OCI-LY7 (cell line): ENCODE data around the gene ERCC6L. TPM values are rescaled to one million over a fixed set of nuclear protein-coding genes. Genes with fewer than 3 reads are reported as not detected.

Source experiments
- Bru-seq: library from RNA; stranded (reverse); fragments of 400-500 nt; gene quantifications from one replicate; lab custom pipeline; 2021; lab: Mats Ljungman, UMichigan
- BruChase-seq, 2 experiments: library from RNA; stranded (reverse); fragments of 400-500 nt; gene quantifications; one replicate each; lab custom pipeline; 2021; lab: Mats Ljungman, UMichigan
- BruUV-seq: library from RNA; stranded (reverse); fragments of 400-500 nt; replicated peaks from 2 replicates; lab custom pipeline; 2021; lab: Mats Ljungman, UMichigan
- CTCF ChIA-PET: fragments of 300-600 bp; sonication (Branson Sonifier 250); formaldehyde crosslinking; loops from one replicate; lab custom pipeline; 2022; ENCODE audit warnings: antibody characterized with exemption; ENCODE audit not compliant: unreplicated experiment; lab: Charles Lee
- POLR2A ChIA-PET: fragments of 300-600 bp; sonication (Branson Sonifier 250); formaldehyde crosslinking; loops from one replicate; lab custom pipeline; 2022; ENCODE audit warnings: antibody characterized with exemption; lab: Charles Lee
- DNase-seq: peaks from one replicate; pipeline ENCODE4 v3.0.0-alpha.2; 2015; ENCODE audit warnings: low spot score
- H2AFZ ChIP-seq: fragments of 200-600 bp; sonication (generic), shearing (Covaris generic); 2 replicates; pipeline ENCODE4 v1.6.1; 2014; ENCODE audit warnings: mild to moderate bottlenecking, antibody characterized with exemption, low read length, moderate library complexity
- H3K27ac ChIP-seq: fragments of 200-600 bp; sonication (generic); 2 replicates; pipeline ENCODE4 v1.5.1; 2014; ENCODE audit warnings: mixed run types, low read depth, mild to moderate bottlenecking, moderate library complexity, low read length, inconsistent platforms; ENCODE audit not compliant: poor library complexity, severe bottlenecking
- H3K36me3 ChIP-seq: fragments of 200-600 bp; sonication (generic); 2 replicates; pipeline ENCODE4 v1.6.1; 2014; ENCODE audit warnings: mild to moderate bottlenecking, antibody characterized with exemption, low read length, moderate library complexity, mixed read lengths; ENCODE audit not compliant: insufficient read depth
- H3K4me1 ChIP-seq: fragments of 200-600 bp; sonication (generic); 2 replicates; pipeline ENCODE4 v1.5.1; 2014; ENCODE audit warnings: mild to moderate bottlenecking, low read length; ENCODE audit not compliant: insufficient read depth, poor library complexity, severe bottlenecking
- H3K4me2 ChIP-seq: fragments of 200-600 bp; sonication (generic); 2 replicates; pipeline ENCODE4 v1.6.1; 2014; ENCODE audit warnings: mild to moderate bottlenecking, low read length
- H3K4me3 ChIP-seq: fragments of 200-600 bp; sonication (generic); 2 replicates; pipeline ENCODE4 v1.5.1; 2014; ENCODE audit warnings: mild to moderate bottlenecking, low read depth, low read length; ENCODE audit not compliant: poor library complexity, severe bottlenecking
- H3K79me2 ChIP-seq: fragments of 200-600 bp; sonication (generic); 2 replicates; pipeline ENCODE4 v1.6.1; 2016; ENCODE audit warnings: low read depth, mild to moderate bottlenecking, low read length, moderate library complexity, mixed read lengths; ENCODE audit not compliant: insufficient read depth
- H3K9me2 ChIP-seq: fragments of 200-600 bp; sonication (generic); 2 replicates; pipeline ENCODE4 v1.6.1; 2016; ENCODE audit warnings: mild to moderate bottlenecking, low read length, mixed read lengths; ENCODE audit not compliant: insufficient read depth
- H3K9me3 ChIP-seq: fragments of 200-600 bp; sonication (generic); 2 replicates; pipeline ENCODE4 v1.6.1; 2014; ENCODE audit warnings: mild to moderate bottlenecking, mixed run types, low read length, mixed read lengths
- H4K20me1 ChIP-seq: fragments of 200-600 bp; sonication (generic); 2 replicates; pipeline ENCODE4 v1.6.1; 2014; ENCODE audit warnings: mild to moderate bottlenecking, antibody characterized with exemption, low read length, moderate library complexity, mixed read lengths; ENCODE audit not compliant: insufficient read depth
- EZH2phosphoT487 ChIP-seq: fragments of 200-600 bp; sonication (generic); IDR thresholded peaks from 2 replicates; pipeline ENCODE4 v1.6.1; 2018; ENCODE audit warnings: low read depth, borderline replicate concordance, mild to moderate bottlenecking, mixed run types, antibody characterized with exemption, low read length, moderate library complexity, mixed read lengths
- intact Hi-C: fragments of 100-400 bp; cut with micrococcal nuclease; formaldehyde crosslinking; loops from one replicate; pipeline ENCODE4 v1.10.0; 2022; ENCODE audit not compliant: unreplicated experiment
- long read RNA-seq: library from polyadenylated mRNA; stranded (forward); transcript quantifications from one replicate; pipeline ENCODE4 v2.0.0, GENCODE V29; 2022
- total RNA-seq, 2 experiments: library from RNA; depleted of rRNA in 1 of 2; stranded (reverse); fragments of >200 nt in 1 of 2; shearing (Covaris generic) in 1 of 2; gene quantifications; 2 replicates each; pipeline ENCODE4 v1.2.3, GENCODE V29; 2014 to 2022
- TF ChIP-seq, protein P1 (sequence below): fragments of 200-600 bp; sonication (generic); conservative IDR thresholded peaks from 2 replicates; pipeline ENCODE4 v1.5.1; 2014; ENCODE audit warnings: mild to moderate bottlenecking, antibody characterized with exemption, low read length, moderate library complexity, mixed read lengths

The ERCC6L gene, protein sequence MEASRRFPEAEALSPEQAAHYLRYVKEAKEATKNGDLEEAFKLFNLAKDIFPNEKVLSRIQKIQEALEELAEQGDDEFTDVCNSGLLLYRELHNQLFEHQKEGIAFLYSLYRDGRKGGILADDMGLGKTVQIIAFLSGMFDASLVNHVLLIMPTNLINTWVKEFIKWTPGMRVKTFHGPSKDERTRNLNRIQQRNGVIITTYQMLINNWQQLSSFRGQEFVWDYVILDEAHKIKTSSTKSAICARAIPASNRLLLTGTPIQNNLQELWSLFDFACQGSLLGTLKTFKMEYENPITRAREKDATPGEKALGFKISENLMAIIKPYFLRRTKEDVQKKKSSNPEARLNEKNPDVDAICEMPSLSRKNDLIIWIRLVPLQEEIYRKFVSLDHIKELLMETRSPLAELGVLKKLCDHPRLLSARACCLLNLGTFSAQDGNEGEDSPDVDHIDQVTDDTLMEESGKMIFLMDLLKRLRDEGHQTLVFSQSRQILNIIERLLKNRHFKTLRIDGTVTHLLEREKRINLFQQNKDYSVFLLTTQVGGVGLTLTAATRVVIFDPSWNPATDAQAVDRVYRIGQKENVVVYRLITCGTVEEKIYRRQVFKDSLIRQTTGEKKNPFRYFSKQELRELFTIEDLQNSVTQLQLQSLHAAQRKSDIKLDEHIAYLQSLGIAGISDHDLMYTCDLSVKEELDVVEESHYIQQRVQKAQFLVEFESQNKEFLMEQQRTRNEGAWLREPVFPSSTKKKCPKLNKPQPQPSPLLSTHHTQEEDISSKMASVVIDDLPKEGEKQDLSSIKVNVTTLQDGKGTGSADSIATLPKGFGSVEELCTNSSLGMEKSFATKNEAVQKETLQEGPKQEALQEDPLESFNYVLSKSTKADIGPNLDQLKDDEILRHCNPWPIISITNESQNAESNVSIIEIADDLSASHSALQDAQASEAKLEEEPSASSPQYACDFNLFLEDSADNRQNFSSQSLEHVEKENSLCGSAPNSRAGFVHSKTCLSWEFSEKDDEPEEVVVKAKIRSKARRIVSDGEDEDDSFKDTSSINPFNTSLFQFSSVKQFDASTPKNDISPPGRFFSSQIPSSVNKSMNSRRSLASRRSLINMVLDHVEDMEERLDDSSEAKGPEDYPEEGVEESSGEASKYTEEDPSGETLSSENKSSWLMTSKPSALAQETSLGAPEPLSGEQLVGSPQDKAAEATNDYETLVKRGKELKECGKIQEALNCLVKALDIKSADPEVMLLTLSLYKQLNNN
- total RNA-seq (2014; rRNA removed; shearing (Covaris generic)) (12.6 and 13.5 TPM in 2 replicates), total RNA-seq (2022) (14.1 and 14.7 TPM in 2 replicates), Bru-seq, nascent RNA (percentile 64 among the genes with signal in this experiment), BruChase-seq, experiment 1, labeled RNA remaining after a 6-hour chase (percentile 76 among the genes with signal in this experiment), BruChase-seq, experiment 2, labeled RNA remaining after a 2-hour chase (percentile 82 among the genes with signal in this experiment)
- long read RNA-seq, full-length matches to known transcripts = 47 of 52 reads
- long read RNA-seq, partial matches to known transcripts = 0 of 52 reads
- long read RNA-seq, other reads (novel, unspliced or antisense) = 5 of 52 reads

DNA sequence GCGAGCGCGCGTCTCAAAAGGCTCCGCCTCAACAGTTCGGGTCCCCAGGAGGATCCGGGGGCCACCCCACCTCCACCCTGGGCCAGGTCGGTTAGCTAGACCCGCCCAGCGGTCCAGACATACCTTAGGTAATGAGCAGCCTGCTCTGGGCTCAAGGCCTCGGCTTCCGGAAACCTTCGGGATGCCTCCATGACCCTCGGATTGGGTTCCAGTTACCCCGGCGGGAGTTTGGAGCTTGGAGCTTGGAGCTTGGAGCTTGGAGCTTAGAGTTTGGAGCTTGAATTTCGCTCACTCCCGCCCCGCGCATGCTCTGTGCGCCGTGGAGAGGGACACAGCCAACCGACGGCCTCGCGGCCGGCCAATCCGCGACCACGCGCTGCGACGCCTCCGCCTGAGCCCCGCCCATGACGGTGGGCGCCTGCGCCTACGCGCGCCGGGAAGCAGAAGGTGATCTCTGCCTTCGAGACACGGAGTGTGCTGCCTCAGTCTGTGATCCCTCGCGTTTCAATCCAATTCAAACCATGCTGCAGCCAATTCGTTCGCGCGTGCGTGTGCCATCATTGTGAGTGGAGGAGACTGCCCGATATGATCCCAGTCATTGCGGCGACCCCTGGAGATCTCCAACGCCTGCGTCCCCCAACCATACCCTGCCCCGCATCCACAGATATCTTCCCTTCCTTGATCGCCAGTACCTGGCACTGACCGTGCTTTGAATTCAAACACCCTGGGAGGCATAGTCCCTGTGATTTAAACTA, at the start of gene ERCC6L:
Gene ERCC6L (minus strand): TSS at position 307 of the 755 bp plus-strand sequence. CDS start 116 bp downstream, at position 191.
- Histone ChIP-seq H3K36me3 (peaks cover 20% of the 10 kb centered on the region), H3K4me3 (peak within 1 kb of the TSS; percentile 92), H3K4me2 (peak within 1 kb of the TSS; percentile 84), H3K27ac (peak within 1 kb of the TSS; percentile 65), H2AFZ (peak within 1 kb of the TSS; percentile 64), H3K9me2 (no peaks in the 10 kb centered on the region), H3K9me3 (no peaks in the 10 kb centered on the region), H3K4me1 (peaks cover 3% of the 10 kb centered on the region), H3K79me2 (peaks cover 21% of the 10 kb centered on the region), H4K20me1 (no peaks in the 10 kb centered on the region)
- no TSS peak for BruUV-seq
- intact Hi-C loops = loop anchor here (2.0 kb wide), 1 partner anchor 58 kb away; the partner anchor contains the start of gene PIN4
- CTCF ChIA-PET = interaction anchor here (0.9 kb wide), 1 partner anchor 39 kb away, joined by 3 read pairs; no protein-coding TSS in a partner anchor
- DNase-seq = peak; percentile 86
- TF ChIP-seq, protein P1, sequence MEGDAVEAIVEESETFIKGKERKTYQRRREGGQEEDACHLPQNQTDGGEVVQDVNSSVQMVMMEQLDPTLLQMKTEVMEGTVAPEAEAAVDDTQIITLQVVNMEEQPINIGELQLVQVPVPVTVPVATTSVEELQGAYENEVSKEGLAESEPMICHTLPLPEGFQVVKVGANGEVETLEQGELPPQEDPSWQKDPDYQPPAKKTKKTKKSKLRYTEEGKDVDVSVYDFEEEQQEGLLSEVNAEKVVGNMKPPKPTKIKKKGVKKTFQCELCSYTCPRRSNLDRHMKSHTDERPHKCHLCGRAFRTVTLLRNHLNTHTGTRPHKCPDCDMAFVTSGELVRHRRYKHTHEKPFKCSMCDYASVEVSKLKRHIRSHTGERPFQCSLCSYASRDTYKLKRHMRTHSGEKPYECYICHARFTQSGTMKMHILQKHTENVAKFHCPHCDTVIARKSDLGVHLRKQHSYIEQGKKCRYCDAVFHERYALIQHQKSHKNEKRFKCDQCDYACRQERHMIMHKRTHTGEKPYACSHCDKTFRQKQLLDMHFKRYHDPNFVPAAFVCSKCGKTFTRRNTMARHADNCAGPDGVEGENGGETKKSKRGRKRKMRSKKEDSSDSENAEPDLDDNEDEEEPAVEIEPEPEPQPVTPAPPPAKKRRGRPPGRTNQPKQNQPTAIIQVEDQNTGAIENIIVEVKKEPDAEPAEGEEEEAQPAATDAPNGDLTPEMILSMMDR = no peak
- no peak for TF ChIP-seq EZH2phosphoT487
- POLR2A ChIA-PET = interaction anchor here (1.0 to 1.2 kb wide), 5 partner anchors 16 to 58 kb away, joined by 3 to 5 read pairs (median 3); partner anchors contain the start of genes PIN4 and RPS4X

DNA sequence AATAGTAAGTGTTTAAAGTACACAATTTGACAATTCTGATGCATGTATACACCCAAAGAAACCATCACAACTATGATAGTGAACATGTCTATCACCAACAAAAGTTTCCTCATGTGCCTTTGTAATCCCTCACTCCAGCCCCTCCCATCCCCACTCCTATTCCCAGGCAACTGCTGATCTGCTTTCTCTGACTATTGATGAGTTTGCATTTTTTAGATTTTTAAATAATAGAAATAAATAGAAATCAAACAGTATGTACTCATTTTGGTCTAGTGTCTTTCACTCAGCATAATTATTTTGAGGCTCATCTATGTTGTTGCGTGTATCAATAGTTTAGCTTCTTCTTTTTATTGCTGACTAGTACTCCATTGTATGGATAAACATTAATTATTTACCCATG, 43.5 kb upstream of the ERCC6L start:
- TF ChIP-seq, protein P1 = no peak
- no peak for TF ChIP-seq EZH2phosphoT487
- H3K4me3 ChIP-seq = no peak overlapping the region
- no peak overlapping the region for H3K4me2 ChIP-seq
- H4K20me1 ChIP-seq = no peaks in the 10 kb centered on the region
- no peak overlapping the region for H2AFZ ChIP-seq
- no peak overlapping the region for H3K27ac ChIP-seq
- H3K9me2 ChIP-seq = no peaks in the 10 kb centered on the region
- no TSS peak for BruUV-seq
- intact Hi-C loops = no loop called here
- DNase-seq = no peak
- no peaks in the 10 kb centered on the region for H3K9me3 ChIP-seq
- H3K4me1 ChIP-seq = no peaks in the 10 kb centered on the region
- H3K79me2 ChIP-seq = no peaks in the 10 kb centered on the region
- ChIA-PET POLR2A (no interaction called here), CTCF (no interaction called here)
- no peaks in the 10 kb centered on the region for H3K36me3 ChIP-seq
